ENCODE measurements around the gene DLG5.
"Not testable (repeated sequence)": the region's sequence is repeated elsewhere in the genome, so short reads cannot be mapped to it uniquely, and the experiment has no call there.

The DLG5 gene

GRCh38 chr10:77772852-77773600 lies 153.5 kb downstream of the DLG5 start:
- in situ Hi-C loops (cut with MboI; ENCODE audit: low sequenced_read_pairs): not testable (repeated sequence)

DNA sequence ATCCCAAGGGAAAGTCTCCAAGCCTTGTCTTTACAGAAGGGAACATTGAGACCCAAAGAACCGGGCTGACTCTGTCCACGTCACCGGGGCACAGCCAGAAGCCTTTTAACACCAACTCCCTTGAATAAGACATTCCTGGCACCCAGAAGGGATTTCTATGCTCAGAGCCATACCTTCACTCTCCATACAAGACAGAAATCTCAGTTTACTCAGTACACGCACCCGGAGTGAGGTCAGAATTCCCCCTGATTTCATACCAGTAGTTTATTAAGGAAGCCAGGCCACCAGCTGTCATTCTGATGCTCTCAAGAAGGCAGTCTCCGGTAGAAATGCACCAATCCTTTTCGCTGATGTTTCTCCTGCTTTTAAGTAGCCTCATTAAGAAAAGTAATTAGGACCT lies 154.7 kb downstream of the DLG5 start:
- in situ Hi-C loops (cut with MboI; ENCODE audit: low sequenced_read_pairs): no loop called here

GRCh38 chr10:77771450-77771849 lies 155.1 kb downstream of the DLG5 start:
- in situ Hi-C loops (cut with MboI; ENCODE audit: low sequenced_read_pairs): no loop called here

GRCh38 chr10:77770868-77771175 lies 155.7 kb downstream of the DLG5 start:
- in situ Hi-C loops (cut with MboI; ENCODE audit: low sequenced_read_pairs): no loop called here

DNA sequence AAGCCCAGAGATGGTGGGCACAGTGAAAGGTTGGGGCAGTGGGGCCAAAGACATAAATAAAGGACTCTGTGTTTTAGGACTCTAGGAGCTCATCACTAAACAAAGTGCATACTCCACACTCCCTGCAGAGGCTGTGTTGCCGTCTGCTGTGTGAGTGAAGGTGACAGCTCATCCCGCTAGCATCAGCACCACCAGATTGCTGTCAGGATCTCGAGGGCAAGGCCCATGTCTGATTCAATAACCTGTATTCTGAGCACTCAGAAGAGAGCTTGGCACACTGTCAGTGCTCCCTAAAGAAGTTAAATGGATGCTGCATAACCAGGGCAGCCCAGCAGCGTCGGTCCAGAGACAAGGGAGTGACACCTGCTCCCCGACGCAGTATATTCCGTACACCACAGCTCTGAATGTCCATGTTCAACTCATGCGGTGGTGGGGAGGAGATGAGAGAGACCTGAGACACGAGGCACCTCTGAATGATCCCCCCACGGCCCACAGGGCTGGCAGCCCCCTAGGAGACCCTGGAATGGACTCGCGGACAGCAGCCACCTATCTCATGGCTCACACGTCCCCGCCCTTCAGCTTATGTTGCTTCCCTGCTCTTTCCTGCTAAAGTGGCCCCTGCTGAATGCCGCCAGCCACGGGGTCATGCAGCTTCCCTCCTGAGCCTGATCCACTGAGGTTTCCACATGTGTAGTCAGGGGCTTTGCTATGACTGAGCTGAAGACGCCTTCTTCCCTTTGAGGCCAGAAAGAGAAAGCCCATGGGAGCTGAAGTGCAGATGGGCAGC lies 156.3 kb downstream of the DLG5 start:
- in situ Hi-C loops (cut with MboI; ENCODE audit: low sequenced_read_pairs): no loop called here

DNA sequence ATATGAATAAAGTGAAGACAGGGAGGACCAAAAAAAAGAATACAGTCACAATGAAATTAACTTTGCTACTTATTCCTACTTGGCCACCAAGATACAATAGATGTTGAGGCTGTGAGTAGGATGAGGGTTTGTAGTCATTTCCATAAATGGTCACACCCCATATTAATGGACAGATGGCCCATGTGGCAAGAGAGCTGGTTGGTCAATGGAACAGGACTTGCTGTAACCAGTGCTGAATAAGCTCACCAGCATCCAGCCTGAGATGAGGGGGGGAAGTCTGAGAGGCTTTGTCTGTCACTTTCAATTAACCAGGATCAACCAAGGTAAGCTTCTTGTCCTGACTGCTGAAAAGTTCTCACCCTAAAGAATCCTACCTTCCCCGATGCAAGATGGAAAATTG lies 158.5 kb downstream of the DLG5 start:
- in situ Hi-C loops (cut with MboI; ENCODE audit: low sequenced_read_pairs): no loop called here

- in situ Hi-C loops (cut with MboI; ENCODE audit: low sequenced_read_pairs): no loop called here
Observed at GRCh38 chr10:77763453-77764430, 162.8 kb downstream of the DLG5 start.

DNA sequence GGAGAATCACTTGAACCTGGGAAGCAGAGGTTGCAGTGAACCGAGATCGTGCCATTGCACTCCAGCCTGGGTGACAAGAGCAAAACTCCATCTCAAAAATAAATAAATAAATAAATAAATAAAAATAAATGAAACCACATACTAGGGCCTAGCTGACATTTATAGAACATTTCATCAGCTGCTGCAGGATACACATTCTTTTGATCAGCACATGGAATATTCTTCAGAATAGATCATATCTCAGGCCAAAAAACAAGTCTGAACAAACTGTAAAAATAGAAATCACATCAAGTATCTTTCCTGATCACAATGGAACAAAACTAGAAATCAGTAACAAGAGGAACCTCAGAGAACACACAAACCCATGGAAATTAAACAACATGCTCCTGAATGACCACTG lies 168.1 kb downstream of the DLG5 start:
- in situ Hi-C loops (cut with MboI; ENCODE audit: low sequenced_read_pairs): not testable (repeated sequence)

GRCh38 chr10:77756319-77757232 lies 170.0 kb downstream of the DLG5 start:
- in situ Hi-C loops (cut with MboI; ENCODE audit: low sequenced_read_pairs): no loop called here

- in situ Hi-C loops (cut with MboI; ENCODE audit: low sequenced_read_pairs): no loop called here
Observed at GRCh38 chr10:77746047-77746707, 180.4 kb downstream of the DLG5 start.

DNA sequence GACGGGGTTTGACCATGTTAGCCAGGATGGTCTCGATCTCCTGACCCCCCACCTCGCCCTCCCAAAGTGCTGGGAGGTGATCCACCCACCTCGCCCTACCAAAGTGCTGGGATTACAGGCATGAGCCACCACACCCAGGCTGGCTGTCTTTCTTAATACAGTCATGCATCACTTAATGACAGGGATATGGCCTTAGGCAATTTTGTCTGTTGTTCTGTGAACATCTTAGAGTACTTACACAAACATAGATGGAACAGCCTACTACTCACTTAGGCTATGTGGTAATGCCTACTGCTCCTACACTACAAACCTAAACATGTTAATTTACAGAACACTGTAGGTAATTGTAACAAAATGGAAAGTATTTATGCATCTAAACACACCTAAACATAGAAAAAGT lies 182.3 kb downstream of the DLG5 start:
- in situ Hi-C loops (cut with MboI; ENCODE audit: low sequenced_read_pairs): no loop called here

- in situ Hi-C loops (cut with MboI; ENCODE audit: low sequenced_read_pairs): no loop called here
Observed at GRCh38 chr10:77742172-77742571, 184.4 kb downstream of the DLG5 start.

GRCh38 chr10:77741746-77742145 lies 184.8 kb downstream of the DLG5 start:
- in situ Hi-C loops (cut with MboI; ENCODE audit: low sequenced_read_pairs): no loop called here

All from HL-60/S4 (cell line).